HCT116 (cell line): Measurements from ENCODE around the gene ITPR2. TPM values are rescaled to one million over a fixed set of nuclear protein-coding genes. Genes with fewer than 3 reads are reported as not detected.

Experiments
- ATAC-seq: fragments of 200-7000 bp; cut with Tn5 transposase; 2 replicates; pipeline ENCODE4 v1.9.1; 2020; ENCODE audit warnings: mild to moderate bottlenecking, moderate library complexity
- BruUV-seq: library from RNA; stranded (reverse); fragments of 400-500 nt; replicated peaks from 2 replicates; lab custom pipeline; 2021; lab: Mats Ljungman, UMichigan
- CTCF ChIA-PET: fragments of 300-600 bp; sonication (Branson Sonifier 250); formaldehyde crosslinking; loops from one replicate; lab custom pipeline; 2021; ENCODE audit warnings: antibody characterized with exemption; lab: Charles Lee
- POLR2A ChIA-PET: fragments of 300-600, 350-600 bp; sonication (Branson Sonifier 250); formaldehyde crosslinking; loops from one replicate; lab custom pipeline; 2021; ENCODE audit warnings: antibody characterized with exemption; lab: Charles Lee
- RAD21 ChIA-PET, 2 experiments: fragments of 300-600 bp; sonication (Branson Sonifier 250); formaldehyde crosslinking; loops; one replicate each; lab custom pipeline; 2023; ENCODE audit warnings: low total read pairs in 2 of 2; ENCODE audit not compliant: uncharacterized antibody in 2 of 2, unreplicated experiment in 2 of 2, low non-redundant PET in 1 of 2; lab: Charles Lee
- DNase-seq: peaks from one replicate; pipeline ENCODE4 v3.0.0-alpha.2; 2010; ENCODE audit warnings: low read depth, low spot score
- H2AFZ ChIP-seq: fragments of 200-600 bp; shearing (Covaris generic), sonication (generic); 2 replicates; pipeline ENCODE4 v1.6.1; 2017; ENCODE audit warnings: low read depth, mixed run types, mixed read lengths, antibody characterized with exemption, low read length; ENCODE audit not compliant: poor library complexity, severe bottlenecking
- H3K27ac ChIP-seq: 2 replicates; pipeline ENCODE4 v1.5.1; 2012; ENCODE audit warnings: low read depth, low read length
- H3K27me3 ChIP-seq: fragments of 200-600 bp; sonication (generic); 2 replicates; pipeline ENCODE4 v1.6.1; 2016; ENCODE audit warnings: mixed run types, low read length, mixed read lengths; ENCODE audit not compliant: insufficient read depth
- H3K36me3 ChIP-seq, 2 experiments: fragments of 200-500 bp in 1 of 2; fragments of 200-600 bp in 1 of 2; sonication (Bioruptor generic) in 1 of 2; sonication (generic) in 1 of 2; 2 replicates each; pipeline versions ENCODE4 v1.5.1 to v1.6.1; 2014 to 2016; ENCODE audit warnings: low read length in 2 of 2, inconsistent platforms in 1 of 2, mixed read lengths in 1 of 2, mixed run types in 1 of 2; ENCODE audit not compliant: insufficient read depth in 2 of 2, control insufficient read depth in 1 of 2
- H3K4me1 ChIP-seq, 2 experiments: fragments of 200-600 bp in 1 of 2; sonication (generic) in 1 of 2; 2 replicates each; pipeline versions ENCODE4 v1.5.1 to v1.6.1; 2012 to 2017; ENCODE audit warnings: low read length in 2 of 2, inconsistent platforms in 1 of 2, mild to moderate bottlenecking in 1 of 2, mixed read lengths in 1 of 2, mixed run types in 1 of 2, moderate library complexity in 1 of 2; ENCODE audit not compliant: insufficient read depth in 2 of 2, control insufficient read depth in 1 of 2
- H3K4me2 ChIP-seq: fragments of 200-600 bp; sonication (generic); 2 replicates; pipeline ENCODE4 v1.6.1; 2017; ENCODE audit warnings: mixed run types, low read length, mixed read lengths
- H3K4me3 ChIP-seq, 2 experiments: fragments of 200-600 bp in 1 of 2; sonication (generic) in 1 of 2; replicated peaks in 1 of 2; 2 replicates each; pipeline ENCODE4 v1.5.1; 2011 to 2016; ENCODE audit warnings: low read length in 2 of 2, control low read depth in 1 of 2, low read depth in 1 of 2, mild to moderate bottlenecking in 1 of 2, mixed read lengths in 1 of 2, mixed run types in 1 of 2
- H3K79me2 ChIP-seq: fragments of 200-600 bp; sonication (generic); 2 replicates; pipeline ENCODE4 v1.6.1; 2017; ENCODE audit warnings: mild to moderate bottlenecking, mixed run types, low read length, moderate library complexity, mixed read lengths; ENCODE audit not compliant: insufficient read depth
- H3K9ac ChIP-seq: fragments of 200-600 bp; sonication (generic); 2 replicates; pipeline ENCODE4 v1.6.1; 2016; ENCODE audit warnings: low read length, mixed read lengths
- H3K9me2 ChIP-seq: fragments of 200-600 bp; sonication (generic), shearing (Covaris generic); 2 replicates; pipeline ENCODE4 v1.6.1; 2017; ENCODE audit warnings: mixed run types, mild to moderate bottlenecking, moderate library complexity; ENCODE audit not compliant: insufficient read depth
- H3K9me3 ChIP-seq, 2 experiments: fragments of 200-500 bp in 1 of 2; fragments of 200-600 bp in 1 of 2; sonication (Bioruptor generic) in 1 of 2; sonication (generic) in 1 of 2; 2 replicates each; pipeline ENCODE4 v1.6.1; 2014 to 2017; ENCODE audit warnings: low read length in 2 of 2, mixed read lengths in 2 of 2, inconsistent platforms in 1 of 2, low read depth in 1 of 2, mild to moderate bottlenecking in 1 of 2, mixed run types in 1 of 2, moderate library complexity in 1 of 2; ENCODE audit not compliant: control insufficient read depth in 1 of 2, insufficient read depth in 1 of 2
- H4K20me1 ChIP-seq: fragments of 200-600 bp; sonication (generic), shearing (Covaris generic); 2 replicates; pipeline ENCODE4 v1.6.1; 2017; ENCODE audit warnings: mixed run types, mild to moderate bottlenecking, moderate library complexity; ENCODE audit not compliant: insufficient read depth
- ATF3 ChIP-seq: IDR thresholded peaks from 2 replicates; pipeline ENCODE4 v1.6.1; 2012
- CBX3 ChIP-seq: IDR thresholded peaks from 2 replicates; pipeline ENCODE4 v1.6.1; 2012; ENCODE audit warnings: low read depth
- CEBPB ChIP-seq: IDR thresholded peaks from 2 replicates; pipeline ENCODE4 v1.6.1; 2012; ENCODE audit warnings: low read depth
- ELF1 ChIP-seq: IDR thresholded peaks from 2 replicates; pipeline ENCODE4 v1.6.1; 2012; ENCODE audit warnings: low read depth, borderline replicate concordance
- EZH2 ChIP-seq: fragments of 200-600 bp; sonication (generic); IDR thresholded peaks from 2 replicates; pipeline ENCODE4 v1.6.1; 2017; ENCODE audit warnings: antibody characterized with exemption, mixed run types
- FOSL1 ChIP-seq: IDR thresholded peaks from 2 replicates; pipeline ENCODE4 v1.6.1; 2012; ENCODE audit warnings: low read depth
- JUND ChIP-seq: IDR thresholded peaks from 2 replicates; pipeline ENCODE4 v1.6.1; 2012
- POLR2A ChIP-seq: IDR thresholded peaks from 2 replicates; pipeline ENCODE4 v1.7.0; 2011; ENCODE audit warnings: borderline replicate concordance; ENCODE audit not compliant: insufficient read depth, insufficient read length; ENCODE audit errors: extremely low read depth
- RAD21 ChIP-seq: IDR thresholded peaks from 2 replicates; pipeline ENCODE4 v1.6.1; 2012; ENCODE audit warnings: low read depth, mild to moderate bottlenecking
- REST ChIP-seq: IDR thresholded peaks from 2 replicates; pipeline ENCODE4 v1.6.1; 2012; ENCODE audit warnings: low read depth
- SIN3A ChIP-seq: IDR thresholded peaks from 2 replicates; pipeline ENCODE4 v1.6.1; 2012; ENCODE audit warnings: low read depth
- SP1 ChIP-seq: IDR thresholded peaks from 2 replicates; pipeline ENCODE4 v1.6.1; 2012; ENCODE audit warnings: low read depth
- SRF ChIP-seq: IDR thresholded peaks from 2 replicates; pipeline ENCODE4 v1.6.1; 2012; ENCODE audit warnings: low read depth
- TCF7L2 ChIP-seq: IDR thresholded peaks from 2 replicates; pipeline ENCODE4 v1.7.0; 2011; ENCODE audit warnings: borderline replicate concordance, inconsistent platforms; ENCODE audit not compliant: insufficient read depth, insufficient read length; ENCODE audit errors: extremely low read depth
- YY1 ChIP-seq: IDR thresholded peaks from 2 replicates; pipeline ENCODE4 v1.6.1; 2011; ENCODE audit warnings: low read length, low read depth, moderate library complexity, mild to moderate bottlenecking; ENCODE audit not compliant: insufficient replicate concordance; ENCODE audit errors: extremely low read depth
- ZNF274 ChIP-seq: fragments of 200-500 bp; sonication (Bioruptor generic); IDR thresholded peaks from 2 replicates; pipeline ENCODE4 v1.6.1; 2014; ENCODE audit warnings: mild to moderate bottlenecking, low read depth, low read length, inconsistent platforms
- intact Hi-C: fragments of 100-400 bp; cut with micrococcal nuclease; formaldehyde crosslinking; loops from 2 replicates; pipeline ENCODE4 v1.10.0; 2022
- total RNA-seq: library from RNA; stranded (reverse); gene quantifications from one replicate; pipeline ENCODE4 v1.2.1, GENCODE V29; 2021; ENCODE audit not compliant: unreplicated experiment
- TF ChIP-seq, protein P1 (sequence below): IDR thresholded peaks from 2 replicates; pipeline ENCODE4 v1.6.1; 2012

Gene ITPR2
- total RNA-seq, 1 experiment from 2014 or later = 6.5 TPM

GRCh38 chr12:26746121-26746714 lies 86.8 kb downstream of the ITPR2 start:
- Histone ChIP-seq H3K4me2 (peak overlapping the region; percentile 44), H3K27ac (no peak overlapping the region), H3K9ac (no peak overlapping the region), H4K20me1 (no peaks in the 10 kb centered on the region), H3K79me2 (no peaks in the 10 kb centered on the region), H3K9me2 (no peaks in the 10 kb centered on the region), H2AFZ (no peak overlapping the region), H3K9me3 (no peaks in the 10 kb centered on the region), H3K36me3 (no peaks in the 10 kb centered on the region), H3K4me1 (peaks cover 4 to 34% of the 10 kb centered on the region in 2 experiments; a peak in 2 of 4 replicates), H3K4me3 (no peak overlapping the region), H3K27me3 (no peaks in the 10 kb centered on the region)
- ATAC-seq (no peak; the same call in 1 of the 2 replicates), DNase-seq (no peak)
- no TSS peak for BruUV-seq
- intact Hi-C loops = no loop called here
- POLR2A ChIA-PET = no interaction called here
- CTCF ChIA-PET = no interaction called here
- RAD21 ChIA-PET = no interaction called here
- TF ChIP-seq YY1 = no peak
- no peak for TF ChIP-seq RAD21
- TF ChIP-seq ATF3 = no peak
- TF ChIP-seq FOSL1 = no peak
- TF ChIP-seq CEBPB = no peak
- TF ChIP-seq TCF7L2 = no peak
- no peak for TF ChIP-seq CBX3
- no peak for TF ChIP-seq ELF1
- no peak for TF ChIP-seq EZH2
- no peak for TF ChIP-seq SRF
- no peak for TF ChIP-seq REST
- TF ChIP-seq SP1 = no peak
- no peak for TF ChIP-seq POLR2A
- no peak for TF ChIP-seq SIN3A
- TF ChIP-seq, protein P1, sequence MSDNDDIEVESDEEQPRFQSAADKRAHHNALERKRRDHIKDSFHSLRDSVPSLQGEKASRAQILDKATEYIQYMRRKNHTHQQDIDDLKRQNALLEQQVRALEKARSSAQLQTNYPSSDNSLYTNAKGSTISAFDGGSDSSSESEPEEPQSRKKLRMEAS = no peak
- TF ChIP-seq ZNF274 = no peak
- TF ChIP-seq JUND = no peak
